C1 segment of cervical spinal cord (tissue), 14 donors: ENCODE results near the gene ISM2.

ENCODE experiments used
- DNase-seq, 14 donors: peaks; one replicate each; lab custom pipeline; 2025; lab: John Stamatoyannopoulos, UW

Gene ISM2

GRCh38 chr14:77508249-77508648, 9.6 kb upstream of the ISM2 start:
- DNase-seq: no peak

- no peak for DNase-seq
Observed at GRCh38 chr14:77507762-77508161, 9.1 kb upstream of the ISM2 start.

GRCh38 chr14:77505031-77505430, 6.4 kb upstream of the ISM2 start:
- no peak for DNase-seq

GRCh38 chr14:77503138-77503537, 4.5 kb upstream of the ISM2 start:
- DNase-seq: no peak

GRCh38 chr14:77502109-77502782, 3.6 kb upstream of the ISM2 start:
- no peak for DNase-seq

GRCh38 chr14:77498984-77499527, 440 bp upstream of the ISM2 start:
- DNase-seq: no peak

- DNase-seq: no peak
Observed at GRCh38 chr14:77495334-77495733, 3.3 kb downstream of the ISM2 start.

GRCh38 chr14:77491056-77491455, 7.6 kb downstream of the ISM2 start:
- DNase-seq: no peak

- DNase-seq: no peak
Observed at GRCh38 chr14:77490347-77490986, 8.1 kb downstream of the ISM2 start.

- DNase-seq: no peak
Observed at GRCh38 chr14:77489041-77489440, 9.6 kb downstream of the ISM2 start.

GRCh38 chr14:77488558-77488957, 10.1 kb downstream of the ISM2 start:
- DNase-seq: no peak

- DNase-seq: no peak
Observed at GRCh38 chr14:77485901-77486678, 12.5 kb downstream of the ISM2 start.

- DNase-seq: no peak
Observed at GRCh38 chr14:77485256-77485655, 13.4 kb downstream of the ISM2 start.

GRCh38 chr14:77482422-77482821, 16.2 kb downstream of the ISM2 start:
- DNase-seq: no peak

- no peak for DNase-seq
Observed at GRCh38 chr14:77478796-77479195, 19.8 kb downstream of the ISM2 start.

- no peak for DNase-seq
Observed at GRCh38 chr14:77478029-77478428, 20.6 kb downstream of the ISM2 start.

- no peak for DNase-seq
Observed at GRCh38 chr14:77475432-77476115, 23.0 kb downstream of the ISM2 start.

- no peak for DNase-seq
Observed at GRCh38 chr14:77474479-77475177, 24.0 kb downstream of the ISM2 start.

GRCh38 chr14:77473921-77474320, 24.7 kb downstream of the ISM2 start:
- no peak for DNase-seq

- DNase-seq: no peak
Observed at GRCh38 chr14:77470224-77470870, 28.3 kb downstream of the ISM2 start.

GRCh38 chr14:77469539-77469938, 29.1 kb downstream of the ISM2 start:
- no peak for DNase-seq
